GM19468 (cell line): ENCODE data around the gene ADAMTS16.

Experiments
- ATAC-seq: cut with Tn5 transposase; IDR thresholded peaks from one replicate; pipeline ENCODE4 v1.9.1; 2021; ENCODE audit warnings: mild to moderate bottlenecking, moderate library complexity, moderate number of reproducible peaks; ENCODE audit not compliant: unreplicated experiment; ENCODE audit errors: extremely low read depth

The ADAMTS16 gene

GRCh38 chr5:5335107-5335506, 195.0 kb downstream of the ADAMTS16 start:
- ATAC-seq: no peak

DNA sequence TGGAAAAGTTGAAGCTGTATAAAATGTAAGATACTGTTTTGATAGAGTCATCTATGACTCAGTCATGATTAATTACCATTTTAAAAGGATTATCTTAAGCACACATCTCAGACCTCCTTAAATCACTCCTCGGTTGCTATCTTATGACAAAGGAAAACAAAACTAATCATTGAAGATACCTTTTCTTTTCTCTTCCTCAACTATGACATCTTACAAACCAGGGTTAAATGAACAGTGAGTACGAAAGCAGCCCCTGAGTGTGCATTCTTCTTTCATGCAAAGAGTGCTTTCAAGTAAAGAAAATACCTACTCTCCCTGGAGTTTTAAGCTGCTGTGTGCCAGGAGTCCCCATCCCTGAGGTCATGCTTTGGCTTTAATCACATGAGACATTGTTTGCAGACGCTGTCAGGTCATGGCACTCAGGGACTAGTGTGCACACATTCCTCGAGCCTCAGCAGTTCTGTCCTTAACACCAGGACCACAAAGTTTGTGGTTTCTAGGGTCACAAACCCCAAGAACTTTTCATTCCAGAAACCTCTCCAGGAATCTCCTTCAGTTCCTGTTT, 195.7 kb downstream of the ADAMTS16 start:
- ATAC-seq: no peak

DNA sequence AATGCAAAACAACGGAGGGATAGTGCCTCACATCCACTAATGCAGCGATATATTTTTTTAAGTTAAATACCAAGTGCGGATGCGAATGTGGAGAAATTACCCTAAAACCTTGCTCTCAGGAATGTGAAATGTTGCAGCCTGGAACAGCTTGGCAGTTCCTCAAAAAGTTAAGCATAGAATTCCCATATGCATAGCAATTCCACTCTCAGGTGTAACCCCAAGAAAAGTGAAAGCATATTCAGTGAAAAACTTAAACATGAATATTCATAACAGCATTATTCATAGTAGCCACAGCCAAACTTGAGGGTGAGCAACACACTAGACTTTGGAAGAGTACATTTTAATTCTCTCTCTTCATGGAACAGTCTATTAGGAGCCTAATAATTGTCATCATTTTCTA, 199.1 kb downstream of the ADAMTS16 start:
- no peak for ATAC-seq

DNA sequence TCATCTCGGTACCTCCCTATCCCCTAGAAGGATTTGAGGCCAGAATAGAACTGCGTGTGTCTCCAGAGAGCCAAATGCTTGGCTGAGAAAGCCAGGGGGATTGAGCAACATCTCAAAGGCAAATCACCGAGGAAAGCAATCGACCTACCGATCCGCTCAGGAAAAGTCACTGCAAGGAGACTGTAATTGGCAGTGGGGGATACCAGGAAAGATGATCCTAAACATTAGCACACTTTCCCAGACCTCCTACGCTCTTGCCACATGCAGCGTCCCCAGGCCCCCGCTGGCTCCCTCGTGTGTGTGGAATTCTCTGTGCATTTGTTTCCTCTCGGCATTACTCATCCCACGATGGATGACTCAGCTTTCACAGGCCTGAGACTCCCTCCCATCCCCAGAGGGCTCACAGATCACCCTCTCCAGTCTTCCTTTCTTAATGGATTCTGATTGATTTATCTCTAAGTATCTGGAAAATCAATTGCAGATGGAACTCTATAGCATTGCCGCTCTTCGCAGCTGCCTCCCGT, 200.1 kb downstream of the ADAMTS16 start:
- ATAC-seq: no peak

DNA sequence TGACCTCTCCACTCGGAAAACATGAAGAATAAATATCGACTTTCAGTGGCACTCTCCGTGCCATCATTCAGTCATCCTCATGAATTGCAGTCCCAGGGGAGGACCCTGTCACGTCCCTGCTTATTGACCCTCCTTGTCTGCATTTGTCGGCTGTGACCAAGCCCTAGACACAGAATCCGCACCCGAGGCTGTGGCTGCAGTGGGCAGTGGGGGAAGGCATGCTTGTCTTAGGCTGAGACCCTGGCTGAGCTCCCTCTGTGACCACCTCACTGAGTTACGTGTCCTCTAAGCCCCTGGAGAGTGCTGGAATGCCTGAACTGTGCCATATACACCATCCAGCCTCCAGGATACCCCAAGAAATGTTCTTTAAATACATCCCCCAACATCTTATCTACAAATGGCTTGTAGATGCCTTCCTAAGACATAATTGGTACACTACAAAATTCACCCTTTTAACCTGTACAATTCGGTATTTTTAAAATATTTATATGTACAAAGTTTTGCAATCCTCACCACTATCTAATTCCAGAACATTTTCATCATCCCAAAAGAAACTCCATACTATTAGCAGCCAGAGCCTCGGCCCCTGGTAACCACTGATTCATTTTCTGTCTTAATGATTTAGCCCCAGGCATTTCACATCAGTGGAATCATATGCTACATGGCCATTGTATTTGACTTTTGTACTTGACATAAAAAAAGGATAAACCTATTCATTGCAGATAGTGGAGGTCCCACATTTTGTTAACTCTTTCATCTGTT, 201.6 kb downstream of the ADAMTS16 start:
- ATAC-seq: no peak

GRCh38 chr5:5342784-5343183, 202.7 kb downstream of the ADAMTS16 start:
- no peak for ATAC-seq

GRCh38 chr5:5343568-5343967, 203.4 kb downstream of the ADAMTS16 start:
- ATAC-seq: no peak

- ATAC-seq: no peak
Observed at GRCh38 chr5:5344051-5344571, 204.0 kb downstream of the ADAMTS16 start.

DNA sequence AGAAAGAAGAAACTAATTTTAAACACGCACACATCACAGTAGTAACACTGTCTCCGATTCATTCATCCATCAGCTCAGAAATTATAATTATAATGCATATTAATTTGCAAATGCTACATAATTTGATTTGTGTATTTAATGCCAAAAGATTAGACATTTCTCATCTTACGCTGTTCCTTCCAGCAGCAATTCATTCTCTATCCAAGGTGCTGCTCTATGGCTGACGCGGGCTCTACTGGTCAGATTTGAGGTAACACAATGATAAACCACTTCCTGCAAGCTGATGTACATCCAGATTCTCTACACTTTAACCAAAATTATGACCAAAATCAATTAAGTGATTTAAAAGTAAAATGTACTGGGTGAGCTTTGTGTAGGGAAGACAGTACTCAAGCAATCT, 204.5 kb downstream of the ADAMTS16 start:
- ATAC-seq: no peak

GRCh38 chr5:5347442-5347841, 207.3 kb downstream of the ADAMTS16 start:
- ATAC-seq: no peak

DNA sequence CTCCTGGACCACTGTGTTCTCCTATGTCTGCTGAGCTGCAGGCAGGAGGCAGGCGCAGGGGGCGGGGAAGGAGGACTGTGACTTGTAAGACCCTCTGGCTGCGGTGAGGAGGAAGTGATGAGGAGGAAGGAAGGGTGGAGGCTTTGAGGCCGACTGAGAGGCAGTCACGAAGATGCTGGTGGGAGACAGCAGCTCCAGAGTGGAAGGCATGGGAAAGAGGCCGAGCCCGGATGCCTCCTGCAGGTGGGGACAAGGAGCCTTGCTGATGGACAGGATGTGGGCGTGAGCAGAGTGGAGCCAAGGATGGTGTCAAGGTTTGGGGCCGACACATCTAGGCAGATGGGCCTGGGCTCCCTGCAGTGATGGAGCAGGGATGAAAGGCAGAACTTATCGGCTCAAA, 208.0 kb downstream of the ADAMTS16 start:
- ATAC-seq: no peak

GRCh38 chr5:5348576-5348975, 208.4 kb downstream of the ADAMTS16 start:
- ATAC-seq: no peak

DNA sequence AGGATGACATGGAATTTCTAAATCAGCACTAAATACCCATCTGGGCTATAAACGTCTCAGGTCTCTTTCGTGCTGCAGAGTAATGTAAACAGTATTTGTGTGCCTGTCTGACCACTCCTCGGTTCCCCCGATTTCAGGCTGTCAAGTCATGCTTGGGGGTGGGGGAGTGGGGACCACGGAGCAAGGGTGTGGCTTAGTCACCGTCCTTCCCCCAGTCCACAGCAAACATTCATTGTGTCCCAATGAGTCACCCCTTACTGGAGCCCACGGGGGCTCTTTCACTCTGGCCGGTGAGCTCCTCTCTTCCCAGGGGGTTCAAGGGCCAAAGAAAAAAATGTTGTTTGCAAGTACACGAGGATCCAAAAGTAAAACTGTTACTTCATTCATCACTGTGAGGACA, 210.0 kb downstream of the ADAMTS16 start:
- ATAC-seq: no peak

- ATAC-seq: no peak
Observed at GRCh38 chr5:5351288-5351979, 211.3 kb downstream of the ADAMTS16 start.

GRCh38 chr5:5352675-5353074, 212.5 kb downstream of the ADAMTS16 start:
- no peak for ATAC-seq

GRCh38 chr5:5353681-5354080, 213.6 kb downstream of the ADAMTS16 start:
- ATAC-seq: no peak

GRCh38 chr5:5356765-5357164, 216.6 kb downstream of the ADAMTS16 start:
- ATAC-seq: no peak

DNA sequence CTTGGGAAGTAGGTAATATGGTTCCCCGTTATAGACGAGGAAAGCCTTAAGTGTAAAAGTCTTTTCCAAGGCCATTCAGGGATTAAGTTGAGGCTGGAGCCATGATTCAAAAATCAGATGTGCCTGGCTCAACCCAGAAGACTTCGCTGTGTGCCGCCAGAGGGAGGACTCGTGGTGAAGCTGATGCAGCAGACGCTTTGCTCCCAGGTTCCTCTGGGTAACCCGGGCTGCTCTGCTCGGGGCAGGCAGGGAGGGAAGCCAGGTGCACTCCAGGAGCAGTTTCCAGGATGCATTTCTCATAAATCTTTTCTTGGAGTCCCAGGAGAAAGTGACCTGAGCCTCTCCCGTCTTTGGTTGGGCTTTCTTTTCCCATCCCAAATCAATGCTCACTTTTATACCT, 219.5 kb downstream of the ADAMTS16 start:
- no peak for ATAC-seq

DNA sequence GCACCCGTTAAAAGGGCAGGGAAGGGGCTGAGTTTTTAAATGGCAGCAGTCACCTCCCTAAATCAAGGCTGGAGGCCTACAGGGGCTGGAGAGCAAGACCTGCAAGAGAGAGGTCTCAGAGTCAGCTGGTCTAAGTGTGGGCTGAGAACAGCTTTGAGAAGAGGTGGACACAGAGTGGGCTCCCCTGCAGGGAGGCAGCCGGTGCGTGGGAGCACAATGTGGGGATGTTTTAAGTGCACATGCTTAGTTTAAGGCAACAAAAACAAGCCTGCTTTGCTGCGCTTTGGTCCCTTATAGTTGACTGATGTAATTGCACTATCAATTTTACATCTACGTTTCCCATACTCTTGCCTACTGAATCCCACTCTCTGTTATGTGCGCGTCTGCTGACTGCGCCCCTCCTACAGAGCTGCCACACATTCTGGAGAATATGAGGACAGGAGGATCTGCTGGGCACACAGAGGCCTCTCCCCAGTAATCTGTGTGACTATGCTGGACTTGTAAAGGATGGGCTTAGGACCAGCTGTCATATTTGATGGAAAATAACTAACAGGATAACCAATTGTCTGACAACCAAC, 220.3 kb downstream of the ADAMTS16 start:
- ATAC-seq: no peak

DNA sequence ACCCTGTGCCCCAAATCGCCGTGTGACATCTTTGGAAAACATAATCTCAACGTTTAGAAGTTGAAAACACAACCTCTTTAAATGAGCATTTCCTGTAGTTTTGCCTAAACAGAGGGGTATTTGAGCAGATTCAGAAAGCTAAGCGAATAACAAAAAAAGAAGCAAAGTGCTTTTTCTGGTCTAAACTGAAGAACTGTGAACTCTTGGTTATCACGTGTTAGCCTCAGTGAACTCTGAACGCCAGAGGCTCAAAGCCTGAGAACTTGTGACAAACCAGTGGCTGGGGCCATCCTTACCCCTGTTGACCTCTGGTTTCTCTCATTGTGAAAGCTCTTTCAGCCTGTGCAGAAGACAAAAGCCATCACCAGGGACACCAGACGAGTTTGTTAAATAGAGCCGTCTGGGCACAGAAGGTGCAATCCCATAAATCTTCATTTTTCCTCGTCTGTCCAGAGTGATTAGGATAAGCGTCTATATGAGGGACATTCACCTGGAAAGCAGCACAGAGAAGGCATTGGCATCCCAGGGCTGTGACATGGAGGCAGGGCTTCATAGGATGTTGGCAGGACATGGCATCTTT, 220.9 kb downstream of the ADAMTS16 start:
- ATAC-seq: no peak
